Liver (tissue), 3 donors: Measurements from ENCODE around the gene SERP2.
"Not testable (repeated sequence)": the region's sequence is repeated elsewhere in the genome, so short reads cannot be mapped to it uniquely, and the experiment has no call there.

Experiments
- CTCF ChIP-seq: fragments of 150-350 bp; IDR thresholded peaks from 2 replicates; pipeline ENCODE4 v1.5.1; 2017; ENCODE audit warnings: improper control_type of control experiment, low read depth, low read length; ENCODE audit not compliant: missing input control
- EGR1 ChIP-seq, 2 donors: IDR thresholded peaks; 2 replicates each; pipeline ENCODE4 v1.6.1; 2016 to 2018; ENCODE audit warnings: antibody characterized with exemption in 2 of 2, low read depth in 2 of 2
- GABPA ChIP-seq, 2 donors: IDR thresholded peaks in 1 of 2; conservative IDR thresholded peaks in 1 of 2; 2 replicates each; pipeline ENCODE4 v1.6.1; 2016; ENCODE audit warnings: antibody characterized with exemption in 2 of 2, mild to moderate bottlenecking in 1 of 2, moderate library complexity in 1 of 2
- JUND ChIP-seq, 2 donors: IDR thresholded peaks; 2 replicates each; pipeline ENCODE4 v1.6.1; 2016; ENCODE audit warnings: antibody characterized with exemption in 2 of 2
- MAX ChIP-seq: IDR thresholded peaks from 2 replicates; pipeline ENCODE4 v1.6.1; 2016; ENCODE audit warnings: antibody characterized with exemption
- RAD21 ChIP-seq, 2 donors: IDR thresholded peaks; 2 replicates each; pipeline ENCODE4 v1.6.1; 2016; ENCODE audit warnings: antibody characterized with exemption in 2 of 2, mild to moderate bottlenecking in 2 of 2
- SP1 ChIP-seq: IDR thresholded peaks from 2 replicates; pipeline ENCODE4 v1.6.1; 2018; ENCODE audit warnings: antibody characterized with exemption, mild to moderate bottlenecking
- TAF1 ChIP-seq: conservative IDR thresholded peaks from 2 replicates; pipeline ENCODE4 v1.6.1; 2016; ENCODE audit warnings: antibody characterized with exemption, mild to moderate bottlenecking
- YY1 ChIP-seq: IDR thresholded peaks from 2 replicates; pipeline ENCODE4 v1.6.1; 2016; ENCODE audit warnings: antibody characterized with exemption, mild to moderate bottlenecking
- ZBTB33 ChIP-seq: IDR thresholded peaks from 2 replicates; pipeline ENCODE4 v1.6.1; 2016; ENCODE audit warnings: antibody characterized with exemption
- TF ChIP-seq, protein P1 (sequence below): IDR thresholded peaks from 2 replicates; pipeline ENCODE4 v1.6.1; 2016; ENCODE audit warnings: antibody characterized with exemption
- TF ChIP-seq, protein P2 (sequence below): IDR thresholded peaks from 2 replicates; pipeline ENCODE4 v1.6.1; 2016; ENCODE audit warnings: antibody characterized with exemption, mild to moderate bottlenecking
- donor health status: healthy.
- donor health status: healthy.

- TF ChIP-seq JUND (IDR thresholded peaks at IDR 0.05); CTCF; YY1; MAX; GABPA (IDR thresholded peaks at IDR 0.05 in 1 of 2, conservative IDR thresholded peaks at IDR 0.05 in 1 of 2); SP1; TAF1; EGR1 (IDR thresholded peaks at IDR 0.05; ENCODE audit: low read depth in 2 of 2); RAD21 (IDR thresholded peaks at IDR 0.05); ZBTB33: not testable (repeated sequence)
- TF ChIP-seq, protein P1, sequence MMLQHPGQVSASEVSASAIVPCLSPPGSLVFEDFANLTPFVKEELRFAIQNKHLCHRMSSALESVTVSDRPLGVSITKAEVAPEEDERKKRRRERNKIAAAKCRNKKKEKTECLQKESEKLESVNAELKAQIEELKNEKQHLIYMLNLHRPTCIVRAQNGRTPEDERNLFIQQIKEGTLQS: not testable (repeated sequence)
- TF ChIP-seq, protein P2, sequence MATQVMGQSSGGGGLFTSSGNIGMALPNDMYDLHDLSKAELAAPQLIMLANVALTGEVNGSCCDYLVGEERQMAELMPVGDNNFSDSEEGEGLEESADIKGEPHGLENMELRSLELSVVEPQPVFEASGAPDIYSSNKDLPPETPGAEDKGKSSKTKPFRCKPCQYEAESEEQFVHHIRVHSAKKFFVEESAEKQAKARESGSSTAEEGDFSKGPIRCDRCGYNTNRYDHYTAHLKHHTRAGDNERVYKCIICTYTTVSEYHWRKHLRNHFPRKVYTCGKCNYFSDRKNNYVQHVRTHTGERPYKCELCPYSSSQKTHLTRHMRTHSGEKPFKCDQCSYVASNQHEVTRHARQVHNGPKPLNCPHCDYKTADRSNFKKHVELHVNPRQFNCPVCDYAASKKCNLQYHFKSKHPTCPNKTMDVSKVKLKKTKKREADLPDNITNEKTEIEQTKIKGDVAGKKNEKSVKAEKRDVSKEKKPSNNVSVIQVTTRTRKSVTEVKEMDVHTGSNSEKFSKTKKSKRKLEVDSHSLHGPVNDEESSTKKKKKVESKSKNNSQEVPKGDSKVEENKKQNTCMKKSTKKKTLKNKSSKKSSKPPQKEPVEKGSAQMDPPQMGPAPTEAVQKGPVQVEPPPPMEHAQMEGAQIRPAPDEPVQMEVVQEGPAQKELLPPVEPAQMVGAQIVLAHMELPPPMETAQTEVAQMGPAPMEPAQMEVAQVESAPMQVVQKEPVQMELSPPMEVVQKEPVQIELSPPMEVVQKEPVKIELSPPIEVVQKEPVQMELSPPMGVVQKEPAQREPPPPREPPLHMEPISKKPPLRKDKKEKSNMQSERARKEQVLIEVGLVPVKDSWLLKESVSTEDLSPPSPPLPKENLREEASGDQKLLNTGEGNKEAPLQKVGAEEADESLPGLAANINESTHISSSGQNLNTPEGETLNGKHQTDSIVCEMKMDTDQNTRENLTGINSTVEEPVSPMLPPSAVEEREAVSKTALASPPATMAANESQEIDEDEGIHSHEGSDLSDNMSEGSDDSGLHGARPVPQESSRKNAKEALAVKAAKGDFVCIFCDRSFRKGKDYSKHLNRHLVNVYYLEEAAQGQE: not testable (repeated sequence)
Observed at GRCh38 chr13:44329041-44329440, 44.6 kb upstream of the SERP2 start.
